Endometrial microvascular endothelial cells (primary cell): ENCODE results near the gene LIMCH1. TPM values are rescaled to one million over a fixed set of nuclear protein-coding genes. Genes with fewer than 3 reads are reported as not detected.

ENCODE experiments used
- in situ Hi-C: cut with HindIII; loops from 2 replicates; pipeline ENCODE4 v1.10.0; 2017; ENCODE audit warnings: low sequenced_read_pairs, low pct_unique_long_range_greater_than_20kb; ENCODE audit errors: inconsistent ontology term
- total RNA-seq: library from RNA; depleted of rRNA; stranded (reverse); fragments of >200 nt; gene quantifications from one replicate; pipeline ENCODE4 v1.2.3, GENCODE V29; 2015; ENCODE audit errors: inconsistent ontology term

LIMCH1 gene
- total RNA-seq, 1 donor from 2014 or later, result 5.8 TPM

DNA sequence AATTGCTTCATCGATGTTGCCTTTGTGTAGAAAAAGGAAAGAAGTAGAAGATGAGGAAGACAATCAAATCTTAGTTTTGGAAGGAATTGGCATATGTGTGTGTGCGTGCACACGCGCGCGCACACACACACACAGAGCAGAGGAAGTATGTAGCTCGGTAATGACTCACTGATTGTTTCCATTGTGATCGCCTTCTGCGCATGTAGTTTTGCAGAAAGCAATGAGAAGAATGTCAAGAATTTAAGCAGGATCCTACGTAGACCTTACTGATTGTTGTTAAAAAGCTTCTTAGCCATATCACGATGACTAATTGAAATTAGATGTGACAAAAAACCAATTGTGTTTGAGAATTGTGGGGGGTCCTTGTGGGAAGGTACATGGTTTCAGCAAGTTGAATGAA lies 12.8 kb upstream of the LIMCH1 start:
- in situ Hi-C loops, result loop anchor here (25.0 kb wide), 1 partner anchor 112 kb away; no protein-coding TSS in a partner anchor

DNA sequence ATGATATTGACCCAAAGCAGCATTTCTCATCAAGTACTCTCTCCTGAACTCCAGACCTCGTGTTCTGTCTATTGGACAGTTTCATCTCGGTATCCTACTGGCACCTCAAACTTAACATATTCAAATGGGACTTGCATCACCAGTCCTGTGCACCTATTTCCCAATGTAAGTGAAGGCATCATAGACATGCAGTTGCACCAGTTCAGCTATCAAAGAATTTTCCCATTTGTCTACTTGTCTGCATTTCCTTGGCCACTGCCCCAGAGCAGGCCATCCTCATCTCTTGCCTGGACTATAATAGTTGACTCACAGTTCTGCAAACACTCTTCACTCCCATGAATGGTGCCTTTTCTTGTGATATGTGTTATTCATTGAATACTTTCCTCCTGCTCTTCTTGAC lies 11.3 kb upstream of the LIMCH1 start:
- in situ Hi-C loops, result loop anchor here (25.0 kb wide), 1 partner anchor 111 kb away; no protein-coding TSS in a partner anchor

DNA sequence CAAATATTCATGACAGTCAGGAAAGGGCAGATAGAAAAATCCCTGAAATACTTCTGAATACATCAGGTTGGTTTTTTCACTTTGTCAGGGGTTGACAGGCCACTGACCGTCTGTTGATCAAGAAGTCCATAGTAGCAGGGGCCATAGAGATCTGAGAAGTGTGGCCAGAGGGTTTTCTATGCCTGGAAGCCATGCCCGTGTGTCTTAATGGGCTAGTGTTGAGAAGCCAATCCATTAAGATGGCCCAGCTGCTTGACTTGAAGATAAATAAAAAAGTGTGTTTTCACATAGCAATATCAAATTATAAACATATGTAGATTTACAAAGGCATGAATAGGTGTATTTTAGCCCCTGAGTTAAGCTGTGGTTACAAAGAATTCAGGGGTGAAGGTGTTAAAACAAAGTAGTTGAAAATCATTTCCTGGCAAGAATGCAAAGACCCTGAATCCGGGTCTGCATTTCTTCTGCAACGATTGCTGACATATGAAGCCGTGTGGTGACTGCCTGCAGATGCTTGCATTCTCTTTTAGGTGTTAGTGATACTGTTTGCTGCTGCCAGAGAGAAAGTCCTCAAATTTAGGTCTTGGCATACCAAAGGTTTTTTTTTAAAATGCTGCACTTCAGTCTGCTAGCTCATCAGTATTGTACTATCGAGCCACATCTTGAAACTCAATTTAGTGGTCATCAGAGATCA lies 9.3 kb upstream of the LIMCH1 start:
- in situ Hi-C loops, result loop anchor here (25.0 kb wide), 1 partner anchor 109 kb away; no protein-coding TSS in a partner anchor

DNA sequence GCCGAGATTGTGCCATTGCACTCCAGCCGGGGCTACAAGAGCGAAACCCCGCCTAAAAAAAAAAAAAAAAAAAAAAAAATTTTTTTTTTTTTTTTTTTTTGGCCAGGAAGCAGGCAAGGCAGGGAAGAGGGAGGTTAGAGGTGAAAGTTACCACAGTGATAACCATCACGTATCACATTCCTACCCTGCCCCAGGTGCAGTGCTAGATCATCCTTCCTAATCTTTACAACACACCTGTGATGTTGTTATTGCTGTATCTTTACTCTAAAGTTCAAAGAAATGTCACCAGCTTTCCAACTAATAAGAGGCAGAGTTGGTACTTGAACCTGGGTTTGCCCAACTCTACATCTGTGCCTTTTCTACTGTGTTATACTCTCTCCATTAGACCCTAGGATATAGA lies 7.2 kb upstream of the LIMCH1 start:
- in situ Hi-C loops, result loop anchor here (25.0 kb wide), 1 partner anchor 107 kb away; no protein-coding TSS in a partner anchor

DNA sequence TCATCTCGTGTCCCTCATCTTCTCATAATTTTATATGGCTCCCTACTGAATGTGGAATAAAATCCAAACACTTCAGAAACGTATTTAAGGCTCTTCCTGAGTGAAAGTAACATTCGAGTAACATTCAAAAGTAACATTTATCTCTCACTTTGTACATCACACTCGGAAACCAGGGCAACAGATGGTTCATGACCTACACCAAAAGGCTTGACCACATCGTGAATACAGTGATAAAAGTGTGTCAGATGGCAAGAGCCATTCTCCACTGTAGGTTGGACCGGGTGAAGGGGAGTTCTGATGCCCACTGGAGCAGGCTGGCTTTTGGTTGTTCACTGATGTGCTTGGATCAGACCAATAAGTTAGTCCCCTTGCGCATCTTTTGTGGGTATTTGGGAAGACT lies 5.6 kb upstream of the LIMCH1 start:
- in situ Hi-C loops, result loop anchor here (25.0 kb wide), 1 partner anchor 105 kb away; no protein-coding TSS in a partner anchor

DNA sequence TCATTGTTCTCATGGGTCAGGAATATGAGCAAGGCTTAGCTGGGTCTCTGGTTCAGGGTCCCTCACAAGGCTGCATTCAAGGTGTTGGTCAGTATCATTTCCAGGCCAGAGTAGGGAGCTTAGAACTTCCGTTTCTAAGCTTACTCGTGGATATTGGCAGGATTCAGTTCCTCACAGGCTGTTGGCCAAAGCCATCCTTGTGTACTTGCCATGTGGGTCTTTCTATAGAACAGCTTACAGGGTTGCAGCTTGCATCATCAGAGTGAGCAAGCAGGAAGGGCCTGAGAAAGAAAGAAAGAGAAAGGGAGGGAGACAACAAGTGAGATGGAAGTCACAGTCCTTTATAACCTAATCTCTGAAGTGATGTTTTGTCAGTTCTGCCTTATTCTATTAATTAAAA lies 5.1 kb upstream of the LIMCH1 start:
- in situ Hi-C loops, result loop anchor here (25.0 kb wide), 1 partner anchor 104 kb away; no protein-coding TSS in a partner anchor

DNA sequence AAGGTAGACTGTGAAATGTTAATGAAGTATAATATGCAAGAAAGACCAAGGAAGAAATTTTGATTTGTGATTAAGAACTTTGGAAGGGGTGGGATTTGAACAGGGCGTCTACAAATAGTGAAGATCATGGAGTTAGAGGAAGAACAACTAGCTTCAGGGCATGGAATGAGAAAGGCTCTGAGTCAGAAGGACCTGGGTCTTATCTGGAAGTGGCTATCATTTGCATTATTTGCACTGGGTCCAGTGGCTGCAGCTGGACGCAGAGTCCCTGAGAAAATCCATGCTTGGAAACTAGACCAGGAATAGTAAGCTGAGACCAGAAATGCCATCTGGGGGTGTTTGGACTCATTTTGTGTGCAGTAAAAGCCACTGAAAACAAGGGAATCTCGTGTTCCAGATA lies 4.3 kb upstream of the LIMCH1 start:
- in situ Hi-C loops, result loop anchor here (25.0 kb wide), 1 partner anchor 104 kb away; no protein-coding TSS in a partner anchor

DNA sequence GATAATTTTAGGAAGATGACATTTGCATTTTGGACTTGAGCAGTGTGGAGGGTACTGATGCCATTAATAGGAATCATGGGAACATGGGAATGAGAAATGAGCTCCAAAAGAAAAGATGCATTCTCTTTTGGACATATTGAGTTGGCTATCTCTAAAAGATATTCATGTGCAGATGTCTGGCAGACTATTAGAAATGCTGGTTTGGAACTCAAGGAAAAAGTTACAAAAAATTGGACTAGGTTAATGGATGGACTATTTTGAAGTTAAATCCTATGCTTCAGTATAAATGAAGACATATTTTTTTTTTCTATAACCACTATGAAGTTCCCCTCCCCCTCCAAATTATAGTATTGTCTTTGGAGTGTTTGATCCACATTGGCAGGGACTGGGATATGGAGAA lies 3.6 kb upstream of the LIMCH1 start:
- in situ Hi-C loops, result loop anchor here (25.0 kb wide), 1 partner anchor 103 kb away; no protein-coding TSS in a partner anchor

DNA sequence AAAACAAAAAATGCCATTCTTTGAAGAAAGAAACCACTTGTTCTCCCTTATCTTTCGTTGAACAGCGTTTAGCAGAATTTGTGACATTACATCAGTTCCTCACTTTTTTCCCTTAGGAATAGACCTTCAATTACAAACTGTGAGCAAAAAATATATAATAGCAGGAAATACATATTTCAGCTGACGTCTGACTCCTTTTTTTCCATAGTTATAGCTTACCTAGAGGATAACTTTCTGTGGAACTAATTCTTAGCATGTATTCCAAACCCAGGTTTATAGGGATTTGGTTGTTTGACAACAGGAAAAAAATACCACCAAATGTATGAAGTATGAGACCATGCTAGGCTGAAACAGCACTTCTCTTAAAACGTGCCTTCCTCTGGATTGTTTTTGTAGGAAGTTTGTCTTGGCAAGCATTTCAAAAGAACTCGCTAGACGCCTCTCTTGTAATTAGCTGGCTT lies 2.0 kb upstream of the LIMCH1 start:
- in situ Hi-C loops, result loop anchor here (25.0 kb wide), 1 partner anchor 101 kb away; no protein-coding TSS in a partner anchor

DNA sequence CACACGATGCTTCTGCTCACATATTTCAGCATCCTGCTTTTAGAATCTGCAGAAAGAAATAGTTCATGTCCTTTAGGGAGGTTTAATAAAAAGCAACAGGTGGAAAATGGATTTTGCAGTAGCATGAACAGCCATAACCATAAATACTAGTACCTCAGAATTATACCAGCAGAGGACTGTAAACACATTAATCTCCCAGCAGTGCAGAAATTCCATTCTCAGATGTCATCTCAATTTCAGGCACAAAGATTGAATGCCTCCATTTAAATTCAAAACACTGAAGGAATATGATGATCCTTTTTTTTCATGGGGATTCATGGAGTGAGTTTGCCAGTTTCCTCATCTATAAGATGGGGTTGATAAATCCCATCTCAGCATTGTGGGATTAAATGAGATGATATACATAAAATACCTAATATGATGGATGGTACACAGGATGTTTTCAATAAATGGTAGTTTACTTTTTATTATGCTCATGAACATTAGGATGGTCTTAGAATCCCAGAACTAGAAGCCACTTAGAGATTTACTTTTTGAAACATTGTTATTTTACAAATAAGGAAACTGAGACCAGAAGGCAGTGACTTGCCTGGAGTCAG lies 566 bp upstream of the LIMCH1 start:
- in situ Hi-C loops, result loop anchor here (25.0 kb wide), 1 partner anchor 100 kb away; no protein-coding TSS in a partner anchor

DNA sequence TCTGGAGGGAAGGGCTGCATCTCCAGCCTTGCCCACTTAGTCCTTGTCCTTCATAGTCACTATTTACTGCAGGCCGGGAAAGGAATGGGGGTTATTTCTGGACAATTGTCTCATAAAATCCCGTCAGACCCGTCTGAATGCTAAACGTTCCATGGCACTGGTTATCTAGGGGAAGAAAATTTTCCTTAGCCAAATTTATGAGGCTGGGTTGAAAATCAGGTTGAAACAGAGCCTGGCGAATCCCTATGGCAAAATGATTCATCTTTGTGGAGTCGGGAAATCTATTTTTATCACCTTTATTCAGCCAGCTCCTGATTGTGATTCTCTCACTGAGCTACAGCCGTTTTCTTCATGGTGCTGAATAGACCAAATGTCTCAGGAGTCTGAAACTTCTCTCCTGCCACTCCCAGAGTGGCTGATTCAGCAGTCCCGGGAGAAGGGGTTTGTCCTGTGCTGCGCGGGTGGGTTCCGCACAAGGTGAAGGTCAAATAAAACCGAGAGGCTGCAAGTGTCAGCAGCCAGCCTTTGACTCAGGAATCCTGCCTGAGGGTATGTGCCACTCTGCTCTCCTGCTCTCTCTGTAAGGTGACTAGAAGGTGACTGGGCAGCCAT lies 1.0 kb downstream of the LIMCH1 start:
- in situ Hi-C loops, result loop anchor here (25.0 kb wide), 1 partner anchor 98 kb away; no protein-coding TSS in a partner anchor

DNA sequence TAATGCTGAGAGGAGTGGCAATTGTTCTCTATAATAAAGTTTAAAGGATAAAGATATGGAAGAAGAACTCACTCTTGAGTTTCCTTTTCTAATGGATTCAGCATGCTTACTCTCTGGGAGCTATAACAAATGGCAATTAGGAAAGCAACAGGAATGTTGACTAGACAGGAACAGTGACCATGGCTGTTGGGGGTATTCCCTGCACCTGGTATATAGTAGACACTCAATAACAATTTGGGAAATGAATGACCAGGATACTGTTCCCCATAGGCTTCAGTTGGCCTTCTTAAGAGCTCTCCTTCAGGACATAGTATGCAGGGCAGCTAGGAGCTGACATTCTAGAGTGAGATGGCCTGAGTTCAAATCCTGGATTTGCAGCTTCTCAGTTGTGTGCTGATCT lies 1.8 kb downstream of the LIMCH1 start:
- in situ Hi-C loops, result loop anchor here (25.0 kb wide), 1 partner anchor 98 kb away; no protein-coding TSS in a partner anchor

DNA sequence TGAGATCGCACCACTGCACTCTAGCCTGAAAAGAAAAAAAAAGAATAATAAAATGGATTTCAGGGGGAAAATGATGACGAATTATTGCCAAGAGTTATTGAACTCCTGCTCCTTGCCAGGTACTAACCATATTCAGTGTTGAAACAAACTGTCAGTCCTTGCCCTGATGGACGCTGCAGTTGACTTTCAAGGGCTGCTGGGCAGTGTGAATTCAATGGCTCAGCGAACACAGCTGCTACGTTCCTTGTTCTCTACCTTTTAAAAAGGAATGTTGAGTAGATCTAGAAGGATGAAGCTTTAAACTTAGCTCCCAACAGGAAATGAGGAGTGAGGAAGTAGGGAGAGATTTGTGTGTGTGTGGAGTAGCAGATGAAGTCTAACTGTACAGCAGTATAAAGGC lies 2.7 kb downstream of the LIMCH1 start:
- in situ Hi-C loops, result loop anchor here (25.0 kb wide), 1 partner anchor 97 kb away; no protein-coding TSS in a partner anchor

DNA sequence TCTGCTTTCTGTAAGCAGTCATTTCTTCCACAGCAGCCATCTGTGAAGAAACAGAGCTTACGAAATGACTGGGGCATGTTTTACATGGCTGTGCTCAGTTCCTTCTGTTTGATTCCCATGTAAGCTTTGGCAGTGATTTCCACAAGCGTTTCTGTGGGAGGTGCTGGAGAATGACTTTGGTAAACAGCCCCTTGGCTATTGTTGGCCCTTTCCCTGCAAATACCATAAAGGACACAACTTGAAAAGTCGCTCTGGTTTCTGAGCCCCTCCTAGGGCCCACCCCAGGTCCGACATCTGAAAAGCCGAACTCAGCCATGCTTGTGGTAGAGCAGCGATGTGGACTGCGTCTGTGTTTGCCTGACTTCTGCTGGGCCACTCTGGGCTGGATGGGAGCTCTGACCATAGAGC lies 3.7 kb downstream of the LIMCH1 start:
- in situ Hi-C loops, result loop anchor here (25.0 kb wide), 1 partner anchor 96 kb away; no protein-coding TSS in a partner anchor

DNA sequence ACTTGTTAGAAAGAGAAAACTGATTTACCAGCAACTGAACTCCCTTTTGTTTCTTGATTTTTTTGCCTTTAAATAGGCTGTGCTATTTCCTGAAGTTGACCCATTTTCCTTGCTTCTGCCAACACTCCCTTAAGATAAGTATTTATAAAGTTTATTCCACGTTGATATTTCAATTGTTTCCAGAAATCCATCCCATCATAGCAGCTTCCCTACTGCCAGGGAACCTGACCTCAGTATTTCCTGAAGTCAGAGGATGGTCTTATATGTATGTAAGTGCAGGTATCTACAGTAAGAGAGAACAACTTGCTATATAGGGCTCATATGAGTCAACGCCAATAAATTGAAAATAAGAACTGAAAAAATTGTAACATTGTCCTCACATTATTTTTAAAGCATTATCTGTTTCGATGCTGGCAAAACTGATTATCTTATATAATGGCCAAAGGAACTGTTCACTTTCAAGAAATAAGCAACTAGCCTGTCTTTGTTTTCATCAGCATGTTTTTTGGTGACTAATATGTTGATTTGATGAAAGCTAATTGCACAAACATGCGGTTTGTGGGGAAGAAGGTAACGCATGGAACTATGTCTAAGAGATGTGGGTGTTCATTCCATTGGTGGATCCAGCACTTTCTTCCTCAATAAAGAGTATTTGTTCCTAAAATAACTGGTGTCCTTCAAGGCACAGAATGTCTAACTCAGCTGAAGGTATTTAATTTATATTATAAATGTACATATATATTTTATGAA lies 4.7 kb downstream of the LIMCH1 start:
- in situ Hi-C loops, result loop anchor here (25.0 kb wide), 1 partner anchor 95 kb away; no protein-coding TSS in a partner anchor

DNA sequence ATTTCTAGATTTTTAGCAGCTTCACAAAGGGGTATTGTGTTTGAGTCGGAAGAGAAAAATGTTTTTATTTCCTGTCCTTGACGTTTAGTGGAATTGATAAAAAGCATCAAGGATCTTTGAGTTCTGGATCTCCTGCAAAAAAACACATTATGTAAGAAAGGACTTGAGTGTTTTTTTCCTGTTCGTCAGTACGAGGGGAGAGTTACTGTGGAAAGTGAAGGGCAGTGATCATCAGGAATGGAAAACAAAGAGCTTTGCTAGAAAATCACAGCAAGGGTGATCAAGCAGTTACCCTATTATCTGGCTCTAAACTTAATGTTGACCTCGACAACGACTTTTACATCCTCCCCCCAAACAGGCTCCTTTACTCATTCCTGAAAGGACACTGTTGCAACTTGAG lies 7.3 kb downstream of the LIMCH1 start:
- in situ Hi-C loops, result loop anchor here (25.0 kb wide), 1 partner anchor 92 kb away; no protein-coding TSS in a partner anchor

DNA sequence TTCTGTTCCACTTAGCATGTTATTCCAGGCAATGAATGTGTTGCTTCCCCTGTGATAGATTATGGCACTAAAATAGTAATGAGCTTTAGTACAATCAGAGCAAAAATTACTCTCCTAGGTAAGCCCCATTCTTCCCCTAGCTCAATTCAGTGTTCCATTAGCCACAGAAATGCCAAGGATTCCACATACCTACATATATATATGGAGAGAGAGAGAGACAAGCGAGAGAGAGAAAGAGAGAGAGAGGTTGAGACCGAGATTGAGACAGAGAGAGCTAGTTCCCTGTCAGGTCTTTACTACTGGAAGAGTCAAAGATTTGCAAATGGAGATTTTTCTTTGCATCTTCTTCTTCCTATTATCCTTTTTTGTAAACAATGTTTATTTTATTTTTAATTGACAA lies 8.7 kb downstream of the LIMCH1 start:
- in situ Hi-C loops, result loop anchor here (25.0 kb wide), 1 partner anchor 91 kb away; no protein-coding TSS in a partner anchor

DNA sequence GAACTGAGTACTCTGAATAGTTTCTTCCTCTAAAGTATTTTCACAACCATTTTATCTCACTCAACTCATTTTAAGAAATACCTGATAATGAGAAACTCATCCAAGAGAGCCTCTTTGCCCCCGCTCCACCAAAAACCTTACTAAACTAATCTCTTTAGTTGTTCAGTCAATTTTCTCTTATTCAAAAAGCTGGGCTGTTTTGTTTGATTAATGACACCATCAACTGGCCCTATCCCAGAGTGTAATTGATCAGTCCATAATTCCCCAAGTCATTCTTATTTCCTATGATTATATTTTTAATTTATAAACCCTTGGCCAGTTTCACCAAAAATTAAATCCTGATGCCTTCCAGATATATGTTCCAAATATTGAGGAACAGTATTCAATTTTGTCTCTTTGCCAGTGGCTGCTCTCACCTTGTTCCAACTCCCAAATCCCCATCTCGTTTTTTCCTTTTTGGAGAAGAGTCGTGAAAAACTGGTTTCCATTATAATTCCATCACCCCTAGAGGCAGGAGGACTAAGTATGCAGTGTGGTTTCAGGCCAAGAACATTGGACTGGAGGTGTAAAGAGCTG lies 10.4 kb downstream of the LIMCH1 start:
- in situ Hi-C loops, result loop anchor here (25.0 kb wide), 1 partner anchor 89 kb away; no protein-coding TSS in a partner anchor
